NCI-H1436 (cell line): Measurements from ENCODE around the gene RPS16.
A peak's percentile ranks its signal among the peaks of the same experiment; 100 is the strongest.
"Not testable (repeated sequence)": the region's sequence is repeated elsewhere in the genome, so short reads cannot be mapped to it uniquely, and the experiment has no call there.

Experiments used
- DNase-seq: peaks from one replicate; lab custom pipeline; 2025; lab: John Stamatoyannopoulos, UW

The RPS16 gene

GRCh38 chr19:39435499-39436349 lies at the start of gene RPS16:
TSS of gene RPS16 (minus strand) at chr19:39435949. CDS start at chr19:39435895, 54 bp downstream.
- DNase-seq, result peak; percentile 98

- no peak for DNase-seq
These were observed 47.4 kb upstream of the RPS16 start for GRCh38 chr19:39483141-39483540.

GRCh38 chr19:39481676-39482075 lies 45.9 kb upstream of the RPS16 start:
- DNase-seq, result no peak

- no peak for DNase-seq
These were observed 45.4 kb upstream of the RPS16 start for GRCh38 chr19:39481229-39481545.

GRCh38 chr19:39480337-39481228 lies 44.8 kb upstream of the RPS16 start, which contains the start of gene TIMM50:
TSS of gene TIMM50 (plus strand) at chr19:39480838. CDS start at chr19:39480854, 16 bp downstream.
- peak; percentile 96 for DNase-seq

- no peak for DNase-seq
These were observed 44.2 kb upstream of the RPS16 start for GRCh38 chr19:39479916-39480315.

- not testable (repeated sequence) for DNase-seq
These were observed 43.6 kb upstream of the RPS16 start for GRCh38 chr19:39479319-39479801.

GRCh38 chr19:39475748-39476147 lies 40.0 kb upstream of the RPS16 start:
- DNase-seq, result no peak

GRCh38 chr19:39474139-39474620 lies 38.4 kb upstream of the RPS16 start:
- peak; percentile 29 for DNase-seq

GRCh38 chr19:39473443-39473960 lies 37.8 kb upstream of the RPS16 start:
- no peak for DNase-seq

- DNase-seq, result no peak
These were observed 37.1 kb upstream of the RPS16 start for GRCh38 chr19:39472746-39473442.

GRCh38 chr19:39471756-39472536 lies 36.2 kb upstream of the RPS16 start:
- no peak for DNase-seq

GRCh38 chr19:39470724-39471339 lies 35.1 kb upstream of the RPS16 start:
- no peak for DNase-seq

GRCh38 chr19:39469567-39469966 lies 33.8 kb upstream of the RPS16 start:
- no peak for DNase-seq

- no peak for DNase-seq
These were observed 33.3 kb upstream of the RPS16 start for GRCh38 chr19:39469036-39469435.

GRCh38 chr19:39467941-39468340 lies 32.2 kb upstream of the RPS16 start:
- no peak for DNase-seq

GRCh38 chr19:39465956-39466747 lies 30.4 kb upstream of the RPS16 start:
- DNase-seq, result no peak

- no peak for DNase-seq
These were observed 27.7 kb upstream of the RPS16 start for GRCh38 chr19:39463403-39463802.

- not testable (repeated sequence) for DNase-seq
These were observed 15.5 kb upstream of the RPS16 start for GRCh38 chr19:39451257-39451656.
